Effector CD8-positive, alpha-beta T cell (primary cell): ENCODE measurements around the gene HEXB.
"Not testable (repeated sequence)": the region's sequence is repeated elsewhere in the genome, so short reads cannot be mapped to it uniquely, and the experiment has no call there.

Experiments
- DNase-seq: peaks from one replicate; lab custom pipeline; 2025; lab: John Stamatoyannopoulos, UW

Gene HEXB

DNA sequence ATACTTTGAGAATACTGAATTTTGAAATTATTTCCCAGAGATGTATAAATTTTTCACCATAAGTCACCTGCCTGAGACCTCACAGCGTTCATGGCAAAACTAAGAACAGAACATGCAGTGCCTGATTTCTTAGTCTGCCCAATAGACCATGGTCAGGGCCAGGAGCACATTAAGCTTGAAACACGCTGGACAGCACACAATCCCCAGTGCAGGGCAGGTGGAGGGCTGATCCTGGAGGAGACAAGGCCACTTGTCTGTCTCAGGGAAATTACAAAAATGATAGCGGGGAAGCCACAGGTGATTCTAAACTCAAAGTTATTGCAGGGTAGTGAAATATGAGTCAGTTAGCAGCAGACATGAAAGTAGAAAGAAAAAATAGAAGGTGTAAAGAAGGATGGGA, 25.9 kb upstream of the HEXB start:
- no peak for DNase-seq

DNA sequence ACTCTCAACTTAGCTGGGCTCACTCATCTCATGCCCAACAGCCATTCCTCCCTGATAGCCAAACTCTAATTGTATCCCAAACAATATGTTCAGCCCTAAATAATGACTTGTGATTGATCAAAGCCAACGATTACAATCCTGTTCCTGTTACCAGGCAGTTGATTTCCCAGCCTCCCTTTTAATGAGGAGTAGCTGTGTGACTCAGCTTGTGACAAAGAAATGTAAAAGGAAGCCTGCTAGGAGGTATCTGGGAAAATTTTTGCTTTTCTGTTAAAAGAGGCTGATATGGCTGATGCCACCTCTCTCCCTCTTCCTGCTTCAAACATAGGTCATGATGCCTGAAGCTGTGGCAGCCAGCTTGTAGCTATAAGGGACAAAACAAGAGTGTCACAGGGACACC, 24.9 kb upstream of the HEXB start:
- no peak for DNase-seq

DNA sequence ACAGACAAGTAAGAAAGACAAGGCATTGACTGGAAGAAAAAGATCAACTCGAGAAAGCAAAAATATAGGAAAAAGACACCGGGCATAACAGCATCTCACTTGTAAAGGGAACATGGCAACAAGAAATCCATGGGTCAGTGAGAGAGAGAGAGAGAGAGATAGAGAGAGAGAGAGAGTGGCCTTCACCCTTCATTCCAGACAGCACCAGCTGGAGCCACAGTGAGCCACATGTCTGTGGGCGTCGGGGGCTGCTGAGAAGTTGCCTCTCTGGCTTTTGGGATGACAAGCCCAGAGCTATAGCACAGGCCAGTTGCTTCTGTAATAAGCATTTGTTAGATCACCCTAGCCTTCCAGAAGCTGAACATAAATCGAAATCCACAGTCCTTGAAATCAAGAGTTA, 24.2 kb upstream of the HEXB start:
- DNase-seq, result no peak

DNA sequence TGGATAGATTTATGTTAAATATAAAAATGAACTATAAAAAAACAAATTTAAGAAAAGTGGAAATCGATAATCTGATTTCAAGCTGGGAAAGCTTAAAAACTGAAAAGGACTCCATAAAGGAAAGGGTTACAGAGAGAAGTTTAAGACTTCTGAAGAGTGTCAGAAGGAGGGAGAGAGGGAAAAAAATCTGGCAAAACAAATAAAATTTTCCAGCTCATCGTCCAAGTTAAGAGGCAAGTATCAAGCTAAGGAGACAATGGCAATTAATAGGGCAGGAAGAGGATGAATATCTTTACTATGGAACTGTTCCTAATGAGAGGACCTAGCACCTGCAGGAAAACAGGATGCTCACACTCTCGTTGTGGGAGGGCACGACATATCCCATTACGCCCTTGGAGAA, 20.5 kb upstream of the HEXB start:
- no peak for DNase-seq

DNA sequence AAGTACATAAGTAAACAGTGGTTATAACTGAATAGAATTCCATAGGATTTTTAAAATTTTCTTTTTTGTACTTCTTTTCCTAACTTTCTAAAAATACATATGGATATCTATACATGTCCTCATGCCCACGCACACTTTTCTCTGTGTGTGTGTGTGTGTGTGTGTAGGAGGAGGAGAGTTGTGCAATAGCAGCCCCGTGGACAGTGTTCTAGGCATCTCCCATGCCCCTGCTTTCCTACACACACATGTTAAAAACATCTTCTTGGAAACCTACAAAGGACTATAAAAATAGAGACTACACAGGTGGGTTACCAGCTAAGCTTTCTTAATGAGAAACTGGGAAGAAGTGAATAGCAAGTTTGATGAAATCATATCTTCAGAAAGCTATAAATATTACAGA, 19.8 kb upstream of the HEXB start:
- DNase-seq, result no peak

DNA sequence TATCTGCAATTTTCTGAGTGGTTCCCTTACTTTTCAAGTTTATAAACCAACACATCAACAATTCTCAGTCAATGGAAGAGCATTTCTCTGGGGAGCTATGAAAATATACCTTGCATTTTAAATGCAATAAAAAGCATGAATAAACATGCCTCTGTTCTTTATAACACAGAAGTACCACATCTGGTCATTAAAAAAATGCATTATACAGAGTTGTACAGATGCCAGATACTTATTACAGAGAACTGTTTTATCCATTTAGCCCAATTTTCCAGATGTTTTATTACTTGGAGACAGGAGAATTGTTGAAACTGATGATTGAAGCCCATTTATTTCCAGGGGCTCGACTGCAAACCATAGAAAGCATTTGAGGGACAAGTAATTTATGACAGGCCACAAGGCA, 19.2 kb upstream of the HEXB start:
- no peak for DNase-seq

DNA sequence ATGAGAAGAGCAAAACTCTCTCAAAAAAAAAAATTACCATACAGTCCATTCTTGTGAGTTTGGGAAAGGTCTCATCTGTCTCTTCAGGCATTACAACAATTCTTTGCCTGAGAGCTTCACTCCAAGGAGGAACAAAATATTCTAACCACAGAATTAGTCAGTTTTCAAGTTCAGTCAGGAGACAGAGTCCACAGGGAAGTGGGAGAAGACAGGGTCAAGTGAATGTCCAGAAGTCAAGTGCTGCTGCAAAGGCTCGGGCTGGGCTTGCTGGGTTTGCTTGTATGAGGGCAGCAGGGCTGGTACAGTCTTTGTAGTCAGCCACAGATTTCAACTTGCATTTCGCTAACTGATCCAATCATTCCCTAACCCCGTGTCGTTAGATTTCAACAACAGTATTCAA, 17.6 kb upstream of the HEXB start:
- no peak for DNase-seq

DNA sequence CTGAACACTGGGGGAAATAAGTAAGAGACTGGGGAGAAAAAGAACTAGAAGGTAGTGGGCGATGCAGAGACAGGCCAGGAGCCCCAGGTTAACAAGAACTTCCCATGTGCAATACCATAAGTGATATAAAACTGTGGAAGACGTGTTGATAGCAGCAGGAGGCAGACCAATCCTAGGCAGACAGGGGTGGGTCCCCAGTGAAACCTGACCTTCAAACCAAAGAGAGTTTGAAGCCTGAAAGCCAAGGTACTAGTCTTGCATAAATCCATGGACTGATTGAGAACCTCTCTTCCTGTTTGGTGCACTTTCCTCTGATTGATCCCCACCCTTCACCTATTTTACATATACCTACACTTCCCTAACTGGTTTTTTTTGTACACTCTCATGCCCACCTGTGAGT, 15.2 kb upstream of the HEXB start:
- DNase-seq, result no peak

DNA sequence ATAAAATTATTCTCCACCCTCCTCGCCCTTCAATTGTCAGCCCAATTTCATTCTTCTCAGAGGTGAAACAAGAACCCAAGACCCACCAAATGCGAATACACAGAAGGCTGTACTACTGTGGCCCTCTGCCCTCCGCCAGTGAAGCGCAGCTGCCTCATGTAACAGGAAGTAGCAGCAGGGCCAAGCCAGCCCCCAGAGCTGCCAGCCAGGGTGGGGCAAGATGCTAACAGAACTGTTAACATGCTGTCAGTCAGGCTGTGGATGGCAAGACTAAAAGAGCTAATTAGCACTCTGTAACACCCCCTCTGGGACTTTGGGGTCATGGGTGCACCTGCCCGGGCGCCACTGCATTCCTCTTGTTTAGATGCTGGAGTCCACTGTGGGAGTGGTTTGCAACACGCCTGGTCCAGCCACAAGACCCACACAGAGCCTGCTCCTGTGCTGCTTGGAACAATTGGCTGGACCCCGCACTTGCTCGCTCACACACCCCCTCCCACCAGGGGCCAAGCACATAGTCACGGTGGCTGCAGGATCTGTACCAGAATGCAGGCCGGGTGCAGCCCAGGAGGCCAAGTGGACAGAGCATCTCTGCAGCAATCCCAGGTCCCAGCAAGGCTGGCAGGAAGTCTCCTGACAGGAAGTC, 14.5 kb upstream of the HEXB start:
- no peak for DNase-seq

DNA sequence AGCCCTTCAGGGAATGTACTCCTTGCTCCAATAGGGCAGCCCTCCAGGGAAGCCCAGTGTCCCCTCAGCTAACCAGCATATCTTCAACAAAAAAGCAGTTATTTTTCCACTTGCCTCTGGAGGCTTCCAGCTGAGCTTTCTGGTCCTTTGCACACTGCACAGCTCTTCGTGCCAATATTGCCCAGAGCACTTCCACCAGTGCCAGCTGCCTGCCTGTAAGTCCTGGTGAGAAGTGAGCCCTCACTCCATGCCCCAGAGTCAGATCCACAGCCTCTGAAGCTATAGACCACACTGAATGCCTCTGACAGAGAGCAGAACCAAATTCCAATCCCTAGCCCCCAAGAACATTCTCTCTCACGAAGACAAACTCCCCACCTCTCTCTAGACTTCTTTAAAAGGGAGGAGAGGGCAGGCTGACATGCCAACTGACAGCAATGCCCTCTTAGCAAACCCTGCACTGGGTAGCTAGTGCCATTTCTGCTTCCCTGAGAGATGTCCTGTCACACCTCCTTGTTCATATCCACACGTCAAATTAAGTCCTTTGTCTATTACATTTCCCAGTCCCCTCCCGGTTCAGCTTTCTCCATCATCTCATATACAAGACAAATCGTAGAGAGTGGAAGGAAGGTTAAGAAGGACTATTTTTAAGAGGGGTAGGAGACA, 12.7 kb upstream of the HEXB start:
- no peak for DNase-seq

DNA sequence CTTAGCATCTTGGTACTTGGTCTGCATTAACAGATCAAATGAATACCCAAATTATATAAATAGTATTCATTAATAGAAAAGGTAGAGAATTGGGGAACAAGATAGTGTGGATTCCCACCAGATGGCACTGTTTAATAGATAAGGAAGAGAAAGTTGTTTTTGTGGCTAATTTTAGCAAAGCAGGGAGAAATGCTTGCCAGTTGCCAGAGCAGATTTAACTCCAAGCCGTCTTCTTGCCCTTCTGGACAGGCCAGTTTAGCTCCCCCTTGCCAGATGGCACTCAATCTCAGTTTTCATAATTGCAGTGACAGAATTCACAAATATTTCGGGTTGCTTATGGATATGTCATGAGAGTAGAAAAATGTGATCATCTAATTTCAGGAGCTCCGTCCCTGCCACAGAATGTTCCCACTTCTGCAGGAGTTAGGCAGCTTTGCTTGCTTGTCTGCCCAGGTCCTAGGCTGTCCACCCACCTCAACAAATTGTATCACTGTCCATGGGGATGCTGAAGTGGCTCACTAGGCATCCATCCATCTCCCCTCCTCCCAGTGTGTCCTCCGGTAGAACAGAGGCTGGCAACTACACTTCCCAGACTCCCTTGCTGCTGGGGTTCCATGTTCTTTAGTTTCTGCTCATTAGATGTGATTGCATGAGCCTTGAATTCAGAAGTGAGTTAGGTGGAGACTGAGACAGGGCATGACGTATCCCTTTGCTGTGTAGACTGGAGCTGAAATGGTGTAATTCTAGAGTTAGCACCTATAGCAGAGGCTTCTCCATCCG, 11.8 kb upstream of the HEXB start:
- DNase-seq, result no peak

DNA sequence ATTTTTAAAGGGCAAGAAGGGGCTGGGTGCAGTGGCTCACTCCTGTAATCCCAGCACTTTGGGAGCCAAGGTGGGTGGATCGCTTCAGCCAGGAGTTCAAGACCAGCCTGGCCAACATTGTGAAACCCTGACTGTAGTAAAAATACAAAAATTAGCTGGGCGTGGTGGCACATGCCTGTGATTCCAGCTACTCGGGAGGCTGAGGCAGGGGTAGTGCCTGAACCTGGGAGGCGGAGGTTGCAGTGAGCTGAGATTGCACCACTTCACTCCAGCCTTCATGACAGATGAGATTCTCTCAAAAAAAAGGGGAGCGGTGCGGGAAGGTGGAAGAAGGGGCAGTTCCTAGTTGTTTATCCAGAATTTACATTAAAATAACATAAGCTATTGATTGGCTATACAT, 8.6 kb upstream of the HEXB start:
- not testable (repeated sequence) for DNase-seq

DNA sequence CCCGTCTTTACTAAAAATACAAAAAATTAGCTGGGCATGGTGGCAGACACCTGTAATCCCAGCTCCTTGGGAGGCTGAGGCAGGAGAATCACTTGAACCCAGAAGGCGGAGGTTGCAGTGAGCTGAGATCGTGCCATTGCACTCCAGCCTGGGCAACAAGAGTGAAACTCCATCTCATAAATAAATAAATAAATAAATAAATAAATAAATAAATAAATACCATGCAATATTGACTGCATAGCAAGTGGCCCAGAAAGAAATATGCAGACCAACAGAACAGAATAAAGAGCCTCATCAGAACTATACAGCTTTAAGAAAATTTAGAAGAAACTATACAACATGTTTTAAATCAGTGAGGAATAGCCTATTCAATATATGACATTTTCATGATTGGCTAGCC, 6.9 kb upstream of the HEXB start:
- not testable (repeated sequence) for DNase-seq

DNA sequence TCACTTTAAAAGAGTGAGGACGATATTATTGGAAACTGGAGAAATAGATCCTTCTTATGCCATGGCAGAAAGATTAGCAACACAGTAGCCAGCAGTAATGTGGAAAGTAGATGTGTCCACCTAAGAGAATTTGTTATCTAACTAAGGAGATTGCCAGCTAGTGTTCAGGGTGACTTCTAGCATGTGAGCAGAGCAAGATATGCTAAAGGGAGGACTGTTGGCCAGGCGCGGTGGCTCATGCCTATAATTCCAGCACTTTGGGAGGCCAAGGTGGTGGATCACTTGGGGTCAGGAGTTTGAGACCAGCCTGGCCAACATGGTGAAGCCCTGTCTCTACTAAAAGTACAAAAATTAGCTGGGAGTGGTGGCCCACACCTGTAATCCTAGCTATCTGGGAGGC, 5.7 kb upstream of the HEXB start:
- DNase-seq, result not testable (repeated sequence)

DNA sequence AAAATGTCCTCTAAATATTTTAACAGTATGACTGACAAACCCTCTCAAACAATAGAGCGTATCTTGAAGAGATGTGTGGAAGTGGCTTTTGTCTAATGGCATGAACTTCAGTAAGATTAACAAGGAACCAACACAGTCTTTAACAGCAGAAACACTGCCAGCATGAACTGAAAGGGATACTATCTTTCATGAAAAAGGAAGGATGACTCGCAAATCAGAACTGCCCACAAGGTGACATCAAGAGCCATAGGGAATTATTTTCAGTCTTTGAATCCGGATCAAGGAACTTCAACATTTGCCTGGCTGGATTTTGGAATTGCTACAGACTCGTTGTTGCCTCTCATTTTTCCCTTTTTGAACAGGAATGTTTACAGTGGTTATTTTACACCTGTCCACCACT, 5.1 kb upstream of the HEXB start:
- no peak for DNase-seq

DNA sequence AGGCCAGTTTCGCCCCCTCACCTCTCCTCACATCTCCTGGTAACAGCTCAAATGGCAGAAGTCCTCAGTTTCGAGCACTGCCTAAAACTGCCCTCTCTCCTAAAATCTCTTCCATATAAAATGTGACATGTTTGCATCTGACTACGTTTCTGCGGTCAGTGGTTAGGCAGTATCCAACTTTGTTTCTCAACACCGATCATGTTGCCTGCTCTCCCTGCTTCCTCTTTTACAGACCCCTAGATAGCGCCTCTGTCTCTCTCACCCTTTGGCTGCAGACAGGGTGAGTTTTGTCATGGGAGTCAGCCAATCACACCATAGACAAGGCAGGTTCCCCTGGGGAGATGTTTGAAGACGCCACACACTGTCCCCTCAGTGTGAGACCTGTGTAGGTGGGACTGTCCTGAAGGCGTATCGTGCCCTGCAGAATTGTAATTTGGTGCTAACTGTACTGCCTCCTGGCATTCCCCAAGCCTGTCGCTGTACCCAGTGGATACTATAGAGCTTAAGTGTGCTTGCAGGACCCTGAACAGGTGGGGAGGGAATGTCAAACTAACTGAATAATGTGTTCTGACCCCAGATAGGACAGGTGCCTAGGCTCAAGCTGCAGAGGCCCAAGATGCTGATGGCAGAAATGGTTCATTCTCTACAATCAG, 1.1 kb downstream of the HEXB start:
- no peak for DNase-seq

DNA sequence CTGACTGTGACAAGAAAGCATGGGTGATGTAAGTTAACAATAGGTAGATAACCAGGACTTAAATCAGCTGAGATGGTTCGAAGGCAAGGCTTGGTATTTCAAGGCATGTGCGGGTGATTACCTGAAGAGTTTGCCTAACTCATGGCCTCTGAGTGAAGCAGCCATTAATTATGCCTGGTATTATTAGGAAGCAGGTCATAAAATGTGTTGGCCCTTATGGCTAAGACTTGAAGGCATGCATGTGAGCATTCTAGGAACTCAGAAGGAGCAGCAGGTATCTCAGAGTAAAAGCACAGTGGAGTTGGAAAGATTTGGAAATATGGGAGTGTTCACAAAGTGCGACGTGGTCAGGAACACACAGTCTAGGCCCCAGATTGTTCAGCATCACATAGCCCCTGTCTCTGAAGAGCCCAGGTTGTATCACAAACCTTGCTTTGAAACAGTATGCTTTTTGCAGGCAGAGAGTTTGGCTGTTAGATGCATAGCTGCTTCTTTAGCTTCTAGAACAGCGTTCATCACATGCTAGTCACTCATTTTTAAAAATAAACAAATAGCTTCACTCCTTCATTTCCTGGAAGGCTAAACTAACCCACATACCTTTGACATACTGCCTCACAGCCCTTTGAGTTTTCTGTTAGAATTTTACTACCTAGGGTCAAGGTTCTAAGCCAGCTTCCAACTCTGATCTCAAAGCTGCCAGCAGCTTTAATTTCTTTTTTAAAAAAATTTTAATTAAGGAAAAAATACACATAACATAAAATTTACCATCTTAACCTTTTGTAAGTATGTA, 2.1 kb downstream of the HEXB start:
- no peak for DNase-seq

DNA sequence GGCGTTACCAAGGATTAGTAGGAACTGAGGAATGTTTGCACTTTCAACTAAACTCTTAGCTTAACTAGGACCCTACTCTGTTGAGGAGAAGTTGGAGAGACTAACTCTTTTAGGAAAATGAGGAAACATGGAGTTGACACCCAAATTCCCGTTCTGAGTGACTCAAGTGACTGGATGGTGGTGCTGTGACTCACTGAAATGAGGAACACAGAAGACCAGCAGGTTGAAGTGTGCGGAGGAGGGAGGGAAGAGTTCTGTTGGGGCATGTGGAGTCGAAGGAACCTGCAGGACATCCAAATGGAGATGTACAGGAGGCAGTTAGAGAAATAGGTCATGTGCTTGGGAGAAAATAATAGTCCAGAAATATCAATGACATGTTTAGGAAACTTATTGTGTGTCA, 8.2 kb downstream of the HEXB start:
- no peak for DNase-seq

DNA sequence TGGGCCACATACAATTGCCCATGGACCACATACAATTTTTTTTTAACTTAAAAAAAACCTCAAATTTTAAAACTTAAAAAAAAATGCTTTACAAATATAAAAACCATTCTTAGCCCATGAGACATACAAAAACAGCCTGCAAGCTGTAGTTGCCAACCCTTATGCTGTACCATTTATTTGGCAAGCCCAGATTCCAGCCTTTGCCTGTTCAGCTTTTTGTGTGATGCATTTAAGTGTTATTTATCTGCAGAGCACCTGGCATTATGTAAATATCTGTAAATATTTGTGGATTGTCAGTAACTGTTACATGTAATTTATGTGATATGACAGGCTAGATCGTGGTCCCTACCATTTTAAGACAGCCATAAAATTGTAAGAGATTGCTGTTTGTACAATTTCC, 32.6 kb downstream of the HEXB start:
- DNase-seq, result no peak

DNA sequence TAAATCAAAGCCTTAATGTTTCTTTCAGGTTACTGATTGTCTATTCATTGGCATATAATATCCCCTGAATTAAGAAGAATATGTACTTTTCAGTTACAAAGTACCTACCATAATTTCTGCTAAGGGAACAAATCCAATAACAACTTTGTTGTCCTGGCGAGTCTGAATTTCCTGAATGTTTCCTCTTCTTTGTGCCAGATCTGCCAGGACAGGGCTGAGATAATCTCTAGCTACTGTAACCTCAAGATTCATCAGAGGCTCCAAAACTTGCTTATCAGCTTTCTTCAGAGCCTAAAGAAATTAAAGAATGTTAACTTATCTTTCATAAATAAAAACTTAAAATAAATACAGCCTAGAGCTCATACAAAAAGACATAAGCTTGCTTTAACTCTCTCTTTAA, 37.2 kb downstream of the HEXB start:
- DNase-seq, result no peak

DNA sequence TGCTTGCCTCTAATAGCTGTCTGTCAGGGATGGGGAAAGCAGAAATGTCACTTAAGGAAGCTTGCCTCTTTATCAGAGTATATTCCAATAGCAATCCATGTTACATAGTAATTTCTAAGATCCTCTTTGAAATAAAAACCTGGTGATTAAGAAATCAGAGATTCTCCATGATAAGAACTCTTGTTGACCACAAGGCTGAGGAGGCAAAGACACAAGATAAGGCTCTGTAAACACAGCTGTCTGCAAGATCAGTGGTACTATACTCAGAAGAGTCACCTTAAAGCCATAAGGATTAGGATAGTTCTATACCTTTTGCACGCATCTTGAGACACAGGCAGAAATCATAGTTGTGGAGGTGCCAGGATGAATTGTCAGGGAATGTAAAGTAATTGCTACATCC, 40.3 kb downstream of the HEXB start:
- no peak for DNase-seq

DNA sequence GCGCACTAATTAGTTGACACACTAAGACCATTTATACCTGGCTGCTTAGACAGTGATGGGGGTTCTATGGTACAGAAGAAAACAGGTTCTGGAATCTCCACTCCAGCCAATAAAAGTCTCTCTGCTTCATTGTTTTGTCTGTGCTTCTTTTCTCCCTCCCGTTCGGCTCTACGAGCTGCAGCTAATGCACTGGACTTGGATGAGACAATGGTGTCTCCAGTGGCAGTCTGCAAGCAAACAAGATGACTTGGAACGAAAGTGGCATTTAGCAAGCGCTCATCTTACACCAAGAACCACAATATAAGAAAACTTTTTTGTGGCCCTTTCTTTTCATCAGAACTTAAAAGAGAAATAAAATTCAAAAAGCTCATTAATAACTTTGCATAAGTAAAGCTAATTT, 51.7 kb downstream of the HEXB start:
- no peak for DNase-seq
